ENCODE measurements around the gene PSAPL1.

DNA sequence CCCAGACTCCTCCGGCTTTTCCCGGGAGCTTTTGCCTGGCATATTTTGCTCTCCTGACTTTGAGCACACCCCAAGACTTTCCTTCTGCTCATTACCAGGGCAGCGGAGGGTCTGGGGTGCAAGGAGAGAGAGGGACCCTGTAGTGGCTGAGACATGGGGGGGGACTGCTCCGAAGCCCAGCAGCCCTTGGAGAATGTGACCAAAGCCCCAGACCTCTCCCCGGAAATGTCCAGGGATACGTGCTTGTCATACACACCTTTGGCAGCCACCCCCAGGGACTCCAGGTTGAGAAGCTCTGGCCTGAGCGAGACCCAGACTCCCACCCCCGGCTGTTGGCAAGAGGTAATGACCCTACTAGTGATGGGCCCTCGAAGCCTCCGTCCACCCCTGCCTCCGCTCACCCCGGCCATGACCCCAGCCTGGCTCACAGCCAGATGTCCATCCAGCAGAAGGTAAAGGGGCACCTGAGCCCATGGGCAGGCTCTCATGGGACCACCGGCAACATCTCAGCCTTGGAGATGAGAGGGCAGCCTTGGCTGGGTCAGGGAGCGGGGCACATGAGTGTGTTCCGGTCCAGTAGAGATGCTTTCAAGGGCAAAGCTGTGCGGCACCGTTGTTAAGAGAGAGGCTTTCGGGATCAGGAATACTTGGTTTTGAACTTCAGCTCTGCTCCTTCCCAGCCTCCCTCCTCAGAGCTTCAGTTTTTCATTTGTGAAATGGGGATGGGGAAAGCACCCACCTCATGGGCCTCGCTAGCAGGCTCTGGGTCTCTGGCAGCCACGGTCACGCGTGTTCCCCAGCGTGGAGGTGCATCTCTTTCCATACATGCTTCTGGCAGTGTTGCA lies 2.0 kb downstream of the PSAPL1 start:
- TF ChIP-seq, protein P1, sequence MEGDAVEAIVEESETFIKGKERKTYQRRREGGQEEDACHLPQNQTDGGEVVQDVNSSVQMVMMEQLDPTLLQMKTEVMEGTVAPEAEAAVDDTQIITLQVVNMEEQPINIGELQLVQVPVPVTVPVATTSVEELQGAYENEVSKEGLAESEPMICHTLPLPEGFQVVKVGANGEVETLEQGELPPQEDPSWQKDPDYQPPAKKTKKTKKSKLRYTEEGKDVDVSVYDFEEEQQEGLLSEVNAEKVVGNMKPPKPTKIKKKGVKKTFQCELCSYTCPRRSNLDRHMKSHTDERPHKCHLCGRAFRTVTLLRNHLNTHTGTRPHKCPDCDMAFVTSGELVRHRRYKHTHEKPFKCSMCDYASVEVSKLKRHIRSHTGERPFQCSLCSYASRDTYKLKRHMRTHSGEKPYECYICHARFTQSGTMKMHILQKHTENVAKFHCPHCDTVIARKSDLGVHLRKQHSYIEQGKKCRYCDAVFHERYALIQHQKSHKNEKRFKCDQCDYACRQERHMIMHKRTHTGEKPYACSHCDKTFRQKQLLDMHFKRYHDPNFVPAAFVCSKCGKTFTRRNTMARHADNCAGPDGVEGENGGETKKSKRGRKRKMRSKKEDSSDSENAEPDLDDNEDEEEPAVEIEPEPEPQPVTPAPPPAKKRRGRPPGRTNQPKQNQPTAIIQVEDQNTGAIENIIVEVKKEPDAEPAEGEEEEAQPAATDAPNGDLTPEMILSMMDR (conservative IDR thresholded peaks at IDR 0.05; ENCODE audit: low read depth, low read length) = no peak
- no peak for TF ChIP-seq EZH2 (IDR thresholded peaks at IDR 0.05; ENCODE audit: borderline replicate concordance, low read depth, low read length, poor library complexity, severe bottlenecking)
